Testis (tissue), 2 donors: ENCODE data around the gene PDE7B.

ENCODE experiments used
- CTCF ChIP-seq, 3 experiments: fragments of 450-650 bp in 2 of 3; fragments of 200-600 bp in 1 of 3; sonication (generic) in 1 of 3; IDR thresholded peaks; one replicate each; pipeline ENCODE4 v1.5.1; 2016 to 2019; ENCODE audit warnings: antibody characterized with exemption in 3 of 3, mild to moderate bottlenecking in 2 of 3, moderate library complexity in 1 of 3
- POLR2A ChIP-seq: fragments of 450-650 bp; IDR thresholded peaks from one replicate; pipeline ENCODE4 v1.6.1; 2017; ENCODE audit warnings: antibody characterized with exemption, mild to moderate bottlenecking, moderate library complexity

- TF ChIP-seq POLR2A = no peak
- no peak for TF ChIP-seq CTCF (IDR thresholded peaks at IDR 0.05)
Measured at GRCh38 chr6:136160250-136160649, 308.7 kb downstream of the PDE7B start.
